HG03575 (cell line): ENCODE data around the gene MCM7.

Source experiments
- ATAC-seq: cut with Tn5 transposase; IDR thresholded peaks from one replicate; pipeline ENCODE4 v1.9.1; 2021; ENCODE audit not compliant: unreplicated experiment, insufficient number of reproducible peaks, low FRiP score; ENCODE audit errors: extremely low read depth

The MCM7 gene

GRCh38 chr7:100079024-100079560, 22.1 kb downstream of the MCM7 start:
- ATAC-seq = no peak

GRCh38 chr7:100077205-100077604, 24.0 kb downstream of the MCM7 start:
- no peak for ATAC-seq

GRCh38 chr7:100075418-100075817, 25.8 kb downstream of the MCM7 start:
- no peak for ATAC-seq

- ATAC-seq = no peak
Observed at GRCh38 chr7:100074841-100075240, 26.4 kb downstream of the MCM7 start.

- no peak for ATAC-seq
Observed at GRCh38 chr7:100072462-100072861, 28.7 kb downstream of the MCM7 start.

- ATAC-seq = no peak
Observed at GRCh38 chr7:100071018-100071723, 30.0 kb downstream of the MCM7 start.

GRCh38 chr7:100069991-100070390, 31.2 kb downstream of the MCM7 start:
- ATAC-seq = no peak

GRCh38 chr7:100066953-100067352, 34.2 kb downstream of the MCM7 start:
- ATAC-seq = no peak

GRCh38 chr7:100065452-100066186, 35.6 kb downstream of the MCM7 start:
- no peak for ATAC-seq

GRCh38 chr7:100064162-100064561, 37.0 kb downstream of the MCM7 start:
- ATAC-seq = no peak

- no peak for ATAC-seq
Observed at GRCh38 chr7:100063376-100063775, 37.8 kb downstream of the MCM7 start.

- no peak for ATAC-seq
Observed at GRCh38 chr7:100061518-100062193, 39.5 kb downstream of the MCM7 start.

GRCh38 chr7:100059251-100059739, 41.9 kb downstream of the MCM7 start:
- no peak for ATAC-seq

- ATAC-seq = no peak
Observed at GRCh38 chr7:100057006-100057405, 44.2 kb downstream of the MCM7 start.

GRCh38 chr7:100053215-100053614, 48.0 kb downstream of the MCM7 start:
- no peak for ATAC-seq

GRCh38 chr7:100051611-100052010, 49.6 kb downstream of the MCM7 start:
- ATAC-seq = no peak

- no peak for ATAC-seq
Observed at GRCh38 chr7:100049441-100050291, 51.5 kb downstream of the MCM7 start, which contains the start of gene ZSCAN21. Gene ZSCAN21, plus strand, starts transcription at chr7:100049774. Its CDS starts 7,233 bp downstream, at chr7:100057007.

GRCh38 chr7:100048680-100049079, 52.5 kb downstream of the MCM7 start:
- ATAC-seq = no peak

GRCh38 chr7:100044718-100045117, 56.5 kb downstream of the MCM7 start:
- ATAC-seq = no peak
